D721Med (cell line): ENCODE measurements around the gene CERS6.

Experiments used
- DNase-seq: peaks from one replicate; pipeline ENCODE4 v3.0.0; 2011; ENCODE audit warnings: low spot score; ENCODE audit not compliant: insufficient read length
- FAIRE-seq: peaks from 2 replicates; lab custom pipeline; 2011; peaks lifted over from hg19 to GRCh38; lab: Jason Lieb, UNC
- TF ChIP-seq, protein P1 (sequence below): IDR thresholded peaks from 2 replicates; pipeline ENCODE4 v1.5.1; 2012; ENCODE audit warnings: mild to moderate bottlenecking, control low read depth; ENCODE audit not compliant: insufficient read depth; ENCODE audit errors: missing control alignments

The CERS6 gene

DNA sequence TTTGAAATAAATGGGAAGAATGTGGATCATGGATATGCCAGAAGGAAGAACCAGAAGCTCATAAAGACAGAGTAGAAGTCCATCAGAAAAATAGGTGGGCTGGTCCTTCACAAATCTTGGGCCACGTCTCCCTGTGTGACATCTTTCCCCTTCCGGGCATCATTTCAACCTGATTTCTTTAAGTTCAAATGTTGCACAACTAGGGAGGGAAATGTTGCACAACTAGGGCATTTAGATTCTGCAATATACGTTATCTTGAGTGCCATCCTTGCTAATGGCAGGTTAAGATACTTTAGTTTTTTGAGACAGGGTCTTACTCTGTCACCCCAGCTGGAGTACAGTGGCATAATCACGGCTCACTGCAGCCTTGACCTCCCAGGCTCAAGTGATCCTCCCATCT, 129.6 kb downstream of the CERS6 start:
- DNase-seq, result no peak
- TF ChIP-seq, protein P1, sequence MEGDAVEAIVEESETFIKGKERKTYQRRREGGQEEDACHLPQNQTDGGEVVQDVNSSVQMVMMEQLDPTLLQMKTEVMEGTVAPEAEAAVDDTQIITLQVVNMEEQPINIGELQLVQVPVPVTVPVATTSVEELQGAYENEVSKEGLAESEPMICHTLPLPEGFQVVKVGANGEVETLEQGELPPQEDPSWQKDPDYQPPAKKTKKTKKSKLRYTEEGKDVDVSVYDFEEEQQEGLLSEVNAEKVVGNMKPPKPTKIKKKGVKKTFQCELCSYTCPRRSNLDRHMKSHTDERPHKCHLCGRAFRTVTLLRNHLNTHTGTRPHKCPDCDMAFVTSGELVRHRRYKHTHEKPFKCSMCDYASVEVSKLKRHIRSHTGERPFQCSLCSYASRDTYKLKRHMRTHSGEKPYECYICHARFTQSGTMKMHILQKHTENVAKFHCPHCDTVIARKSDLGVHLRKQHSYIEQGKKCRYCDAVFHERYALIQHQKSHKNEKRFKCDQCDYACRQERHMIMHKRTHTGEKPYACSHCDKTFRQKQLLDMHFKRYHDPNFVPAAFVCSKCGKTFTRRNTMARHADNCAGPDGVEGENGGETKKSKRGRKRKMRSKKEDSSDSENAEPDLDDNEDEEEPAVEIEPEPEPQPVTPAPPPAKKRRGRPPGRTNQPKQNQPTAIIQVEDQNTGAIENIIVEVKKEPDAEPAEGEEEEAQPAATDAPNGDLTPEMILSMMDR, result no peak
- no peak for FAIRE-seq

DNA sequence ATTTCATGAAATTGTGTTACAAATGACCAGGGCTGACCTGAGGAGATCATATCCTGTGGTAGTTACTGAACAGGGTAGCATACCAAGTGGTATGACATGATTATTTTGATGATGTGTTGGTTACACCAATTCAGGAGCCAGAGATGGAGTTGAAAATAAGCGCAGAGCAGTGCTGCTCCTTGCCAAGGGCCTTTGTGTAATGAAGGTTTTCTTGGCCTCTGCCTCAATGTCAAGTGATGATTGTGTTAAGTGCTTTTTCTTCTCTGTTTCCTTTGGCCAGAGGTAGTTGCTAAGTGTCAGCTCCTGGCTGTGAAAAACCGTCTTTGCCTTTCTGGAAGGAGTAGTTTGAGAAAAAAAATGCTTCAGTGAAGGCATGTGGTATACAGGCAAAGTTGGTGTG, 131.2 kb downstream of the CERS6 start:
- FAIRE-seq (no peak), DNase-seq (no peak)
- TF ChIP-seq, protein P1, result no peak

DNA sequence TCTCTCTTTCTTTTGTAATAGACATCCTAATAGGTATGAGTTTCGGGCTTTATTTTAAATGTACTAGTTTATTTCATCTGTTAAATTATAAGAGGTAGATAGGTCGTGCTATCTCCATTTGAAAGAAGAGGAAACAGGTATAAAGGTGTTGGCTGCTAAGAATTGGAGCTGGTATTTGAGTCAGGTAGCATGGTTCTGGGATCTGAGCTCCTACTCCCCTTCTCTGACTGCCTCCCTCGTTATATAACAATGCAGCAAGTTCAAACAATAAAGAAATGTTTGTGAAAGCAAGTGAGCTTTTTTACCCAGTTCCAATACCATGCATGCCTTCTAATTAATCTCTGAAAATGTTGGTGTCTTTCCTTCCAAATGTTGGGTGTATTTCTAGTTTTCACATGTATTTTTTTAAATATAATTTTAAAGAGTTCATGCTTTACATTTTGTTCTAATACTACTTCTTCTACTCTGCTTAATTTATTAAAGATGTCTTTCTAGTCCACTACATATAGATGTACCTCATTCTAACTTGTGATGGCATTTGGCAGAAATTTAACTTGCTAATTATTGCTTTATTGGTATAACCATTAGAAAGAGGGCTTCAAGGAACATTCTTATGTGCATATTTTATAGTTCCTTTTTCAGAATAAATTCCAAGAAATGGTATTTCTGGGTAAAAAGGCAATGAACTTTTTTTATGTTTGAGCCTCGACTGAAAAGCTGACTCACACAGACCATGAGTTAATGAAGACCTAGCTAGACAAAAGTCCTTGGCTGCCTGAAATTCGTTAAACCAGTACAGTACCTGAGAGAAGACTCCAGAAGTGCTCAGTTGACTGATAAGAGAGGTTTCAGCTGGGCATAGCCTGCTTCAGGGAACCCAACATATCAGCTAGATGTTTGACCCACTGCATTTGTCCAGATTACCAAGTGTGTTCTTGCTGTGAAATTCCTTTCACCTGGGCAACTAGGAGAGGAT, 133.5 kb downstream of the CERS6 start:
- TF ChIP-seq, protein P1, result no peak
- DNase-seq (no peak), FAIRE-seq (no peak)

DNA sequence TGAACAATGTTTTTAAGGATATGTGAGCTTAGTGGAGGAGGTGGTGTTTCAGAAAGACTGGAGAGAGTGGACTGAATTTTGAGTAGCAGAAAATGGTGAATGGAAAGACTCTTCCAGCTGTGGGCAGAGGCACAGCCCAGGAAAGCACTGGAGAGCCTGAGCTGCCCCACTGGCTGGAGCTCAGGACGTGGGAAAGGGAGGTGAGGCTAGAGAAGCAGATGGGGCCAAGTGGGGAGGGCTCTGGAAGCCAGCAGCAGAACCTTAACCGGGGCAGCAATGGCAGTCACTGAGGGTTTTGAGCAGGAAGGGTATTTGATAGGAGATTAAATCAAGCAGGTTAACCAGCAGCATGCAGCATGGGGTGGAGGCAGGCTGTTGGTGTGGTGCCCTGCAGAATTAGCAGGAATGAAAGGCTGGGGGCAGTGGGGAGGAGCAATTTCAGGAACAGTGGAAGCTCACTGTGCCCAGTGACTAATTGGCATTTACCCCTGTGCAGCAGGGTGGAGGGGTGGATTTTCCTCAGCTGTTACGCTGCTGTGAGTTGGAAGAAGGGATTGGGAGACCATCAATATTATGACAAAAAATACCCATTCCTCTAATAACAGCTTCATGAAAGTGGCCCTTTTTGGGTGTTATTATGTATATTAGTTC, 136.2 kb downstream of the CERS6 start:
- no peak for FAIRE-seq
- DNase-seq, result no peak

DNA sequence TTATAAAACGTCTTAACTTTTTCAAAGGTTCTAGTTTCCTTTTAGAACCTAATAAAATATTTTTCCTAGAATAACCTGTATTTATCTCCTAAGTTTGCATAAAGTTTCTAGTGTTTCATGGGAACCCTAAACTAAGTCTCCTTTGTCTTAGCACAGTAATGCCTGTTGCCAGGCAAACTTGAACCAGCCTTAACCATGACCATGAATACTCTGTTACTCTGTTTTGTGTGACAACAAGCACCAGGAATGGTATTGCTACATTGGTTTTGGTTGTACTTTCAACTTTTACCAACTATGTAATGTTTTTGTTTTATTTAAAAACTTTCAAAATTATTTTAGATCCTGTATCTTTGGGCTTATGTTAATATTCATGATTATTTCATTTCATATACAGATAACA, 137.6 kb downstream of the CERS6 start:
- TF ChIP-seq, protein P1, result no peak
- DNase-seq, result no peak
- FAIRE-seq, result no peak

More for the DNA sequence above, 136.2 kb downstream of the CERS6 start:
- TF ChIP-seq, protein P1, result no peak

DNA sequence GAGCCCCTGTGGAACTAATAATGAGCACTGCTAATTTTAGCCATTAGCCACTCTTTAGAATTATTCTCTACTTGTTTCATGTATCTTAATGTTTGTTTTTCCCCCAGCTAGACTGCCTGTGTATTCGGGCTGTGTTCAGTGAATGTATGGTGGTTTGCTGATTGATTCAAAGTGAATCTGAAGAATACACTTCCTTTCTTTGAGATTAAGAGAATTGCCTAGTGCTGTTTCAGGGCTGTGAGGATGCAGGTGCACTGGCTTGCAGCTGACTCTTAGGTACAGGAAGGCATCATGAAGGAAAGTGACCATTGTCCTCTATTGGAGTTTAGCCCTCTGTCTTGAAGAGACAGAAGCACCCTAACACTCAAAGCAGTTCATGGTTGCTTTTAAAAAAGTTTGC, 138.7 kb downstream of the CERS6 start:
- no peak for DNase-seq
- TF ChIP-seq, protein P1, result no peak
- FAIRE-seq, result no peak
